ENCODE measurements around the gene FTO.

DNA sequence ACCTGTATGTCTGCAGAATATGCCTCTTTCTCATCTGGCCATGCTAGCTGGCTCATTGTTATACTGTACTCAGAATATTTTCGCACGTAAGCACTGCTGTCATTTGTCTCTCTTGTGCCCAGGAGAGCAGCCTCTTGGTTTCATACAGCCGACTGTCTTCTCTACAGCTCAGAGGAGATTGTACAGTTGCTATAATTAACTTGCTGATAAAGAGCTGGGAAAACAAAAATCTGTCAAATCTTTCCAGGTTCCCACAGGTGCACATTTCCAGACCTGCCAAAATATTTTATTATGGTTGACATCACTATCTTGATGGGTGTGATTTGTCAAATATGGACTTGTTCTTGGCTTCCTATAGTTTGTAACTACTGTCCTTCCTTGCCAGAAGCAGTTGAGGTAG, 122.7 kb downstream of the FTO start:
- no peak for TF ChIP-seq CTCF (IDR thresholded peaks at IDR 0.05)
- no peak for TF ChIP-seq HMGXB4 (CRISPR knock-in tag; IDR thresholded peaks at IDR 0.05)
- TF ChIP-seq, protein P1, sequence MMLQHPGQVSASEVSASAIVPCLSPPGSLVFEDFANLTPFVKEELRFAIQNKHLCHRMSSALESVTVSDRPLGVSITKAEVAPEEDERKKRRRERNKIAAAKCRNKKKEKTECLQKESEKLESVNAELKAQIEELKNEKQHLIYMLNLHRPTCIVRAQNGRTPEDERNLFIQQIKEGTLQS (CRISPR knock-in tag; conservative IDR thresholded peaks at IDR 0.05): no peak
- TF ChIP-seq ZNF219 (CRISPR knock-in tag; IDR thresholded peaks at IDR 0.05; ENCODE audit: borderline replicate concordance): no peak
- TF ChIP-seq NR3C1 (CRISPR knock-in tag; conservative IDR thresholded peaks at IDR 0.05; ENCODE audit: low read depth): no peak
- TF ChIP-seq ZNF232 (CRISPR knock-in tag; IDR thresholded peaks at IDR 0.05): no peak
- no peak for TF ChIP-seq CDX4 (CRISPR knock-in tag; IDR thresholded peaks at IDR 0.05; ENCODE audit: borderline replicate concordance)
- no peak for TF ChIP-seq ATF1 (CRISPR knock-in tag; IDR thresholded peaks at IDR 0.05)
- TF ChIP-seq AFF4 (CRISPR knock-in tag; IDR thresholded peaks at IDR 0.05; ENCODE audit: borderline replicate concordance): no peak
- TF ChIP-seq TCF7 (CRISPR knock-in tag; IDR thresholded peaks at IDR 0.05; ENCODE audit: low read depth): no peak
